Myocyte (in vitro differentiated cells): Measurements from ENCODE around the gene ZNF580. TPM values are rescaled to one million over a fixed set of nuclear protein-coding genes. Genes with fewer than 3 reads are reported as not detected.

Experiments
- DNase-seq: peaks from one replicate; pipeline ENCODE4 v3.0.0-alpha.2; 2012; ENCODE audit warnings: low read depth
- total RNA-seq: library from RNA; depleted of rRNA; stranded (reverse); fragments of >200 nt; gene quantifications from 2 replicates; pipeline ENCODE4 v1.2.3, GENCODE V29; 2014

ZNF580 gene
- total RNA-seq, 1 donor from 2014 or later = 10.2 TPM

GRCh38 chr19:55690109-55690768 lies 49.4 kb downstream of the ZNF580 start:
- no peak for DNase-seq

GRCh38 chr19:55690769-55691545 lies 50.2 kb downstream of the ZNF580 start:
- no peak for DNase-seq

- DNase-seq = no peak
Measured at GRCh38 chr19:55691561-55692481, 51.0 kb downstream of the ZNF580 start.

- no peak for DNase-seq
Measured at GRCh38 chr19:55692681-55693081, 51.9 kb downstream of the ZNF580 start.

Other genes starting within 250 kb of the ZNF580 start
- gene UBE2S, start 233.2 kb upstream of the ZNF580 start, total RNA-seq = 39.8 and 54.9 TPM in 2 replicates
- gene SHISA7, start 197.7 kb upstream of the ZNF580 start, total RNA-seq = not detected in 2 replicates
- gene ISOC2, start 179.4 kb upstream of the ZNF580 start, total RNA-seq = 152 and 196 TPM in 2 replicates
- gene C19orf85, start 176.3 kb upstream of the ZNF580 start, total RNA-seq = not detected in 2 replicates
- 7.1 and 12.3 TPM in 2 replicates for gene ZNF628, start 164.4 kb upstream of the ZNF580 start, total RNA-seq
- gene NAT14, start 155.8 kb upstream of the ZNF580 start, total RNA-seq = 24.7 and 26.4 TPM in 2 replicates
- gene SSC5D, start 152.6 kb upstream of the ZNF580 start, total RNA-seq = 1.2 and 2.1 TPM in 2 replicates
- gene SBK2, start 103.9 kb upstream of the ZNF580 start, total RNA-seq = 39.9 and 84.5 TPM in 2 replicates
- gene SBK3, start 95.5 kb upstream of the ZNF580 start, total RNA-seq = 1.4 and 5.1 TPM in 2 replicates
- 13.1 and 13.3 TPM in 2 replicates for gene ZNF579, start 60.2 kb upstream of the ZNF580 start, total RNA-seq
- gene FIZ1, start 41.5 kb upstream of the ZNF580 start, total RNA-seq = 5.3 and 9.1 TPM in 2 replicates
- gene ZNF524, start 40.7 kb upstream of the ZNF580 start, total RNA-seq = 21.9 and 29.8 TPM in 2 replicates
- gene ZNF865, start 35.4 kb upstream of the ZNF580 start, total RNA-seq = 2.9 and 3.5 TPM in 2 replicates
- 8.7 and 9.3 TPM in 2 replicates for gene ZNF784, start 16.4 kb upstream of the ZNF580 start, total RNA-seq
- 11.4 and 13.2 TPM in 2 replicates for gene ZNF581, start 2.6 kb downstream of the ZNF580 start, total RNA-seq
- 23.5 and 25.5 TPM in 2 replicates for gene CCDC106, start 7.2 kb downstream of the ZNF580 start, total RNA-seq
- gene U2AF2, start 14.0 kb downstream of the ZNF580 start, total RNA-seq = 63.8 and 67.0 TPM in 2 replicates
- 73.4 and 93.4 TPM in 2 replicates for gene EPN1, start 34.2 kb downstream of the ZNF580 start, total RNA-seq
- not detected in 2 replicates for gene NLRP9, start 97.4 kb downstream of the ZNF580 start, total RNA-seq
- not detected in 2 replicates for gene RFPL4A, start 118.1 kb downstream of the ZNF580 start, total RNA-seq
- gene RFPL4AL1, start 128.1 kb downstream of the ZNF580 start, total RNA-seq = not detected in 2 replicates
- not detected in 2 replicates for gene NLRP11, start 191.0 kb downstream of the ZNF580 start, total RNA-seq
- gene NLRP4, start 195.5 kb downstream of the ZNF580 start, total RNA-seq = not detected in 2 replicates